MV-4-11 (cell line): Measurements from ENCODE around the gene ABCG2.
A peak's percentile ranks its signal among the peaks of the same experiment; 100 is the strongest.

Experiments
- DNase-seq: peaks from one replicate; lab custom pipeline; 2025; lab: John Stamatoyannopoulos, UW

The ABCG2 gene

DNA sequence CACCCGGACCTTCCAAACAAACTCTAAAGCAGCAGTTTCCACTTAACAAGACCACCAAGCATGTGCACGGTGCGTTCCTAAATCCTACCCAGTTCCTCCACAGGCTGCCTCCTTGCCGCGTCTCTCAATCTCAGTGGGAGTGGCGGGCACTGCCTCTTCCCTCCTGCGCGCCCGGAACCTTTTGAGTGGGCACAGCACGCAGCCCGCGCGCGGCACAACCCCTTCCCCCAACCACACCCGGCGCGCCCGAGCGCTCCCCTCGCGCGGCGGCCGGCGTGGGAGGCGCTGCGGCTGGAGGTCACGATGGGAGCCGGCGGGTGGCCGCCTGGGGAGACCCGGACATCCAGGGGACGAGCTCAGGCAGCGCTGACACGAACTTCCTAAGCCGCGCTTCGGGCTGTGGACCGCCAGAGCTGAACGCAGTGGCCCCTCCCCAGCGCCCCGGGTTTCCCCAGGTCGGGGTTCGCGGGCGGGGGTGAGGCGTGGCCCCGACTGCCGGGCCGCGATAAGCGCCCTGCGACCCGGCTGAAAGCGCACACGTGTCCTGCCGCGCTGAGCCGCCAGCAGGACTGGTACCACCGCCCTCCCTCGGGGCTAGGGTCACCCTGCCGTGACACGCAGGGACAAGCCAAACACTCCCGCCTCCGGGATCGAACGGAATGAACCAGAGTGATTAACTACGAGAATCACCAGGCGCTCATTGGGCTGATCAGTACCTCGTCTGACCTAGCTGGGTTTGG lies at the start of gene ABCG2:
Gene ABCG2 (minus strand): TSS at position 151 of the 740 bp plus-strand sequence. CDS start 18,644 bp downstream, outside the sequence.
- DNase-seq: peak; percentile 14

DNA sequence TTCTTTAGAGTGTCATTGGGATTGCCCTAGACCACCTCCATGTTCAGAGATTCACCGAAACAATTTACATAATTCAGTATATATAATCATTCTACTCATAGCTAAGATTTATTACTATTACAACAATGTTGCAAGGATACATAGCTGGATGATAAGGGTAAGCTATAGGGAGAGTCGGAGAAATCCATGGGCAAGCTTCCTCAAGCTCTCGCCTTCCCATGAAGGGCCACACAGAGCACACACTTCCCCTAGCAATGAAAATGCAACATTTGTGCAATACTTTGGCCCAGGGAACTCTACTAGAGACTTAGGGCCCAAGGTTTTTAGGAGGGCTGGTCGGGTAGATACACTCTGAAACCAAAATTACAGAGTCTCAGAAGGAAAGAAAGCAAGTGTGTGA lies 49.7 kb upstream of the ABCG2 start:
- DNase-seq: no peak

- no peak for DNase-seq
Observed at GRCh38 chr4:88207171-88207570, 48.7 kb upstream of the ABCG2 start.

DNA sequence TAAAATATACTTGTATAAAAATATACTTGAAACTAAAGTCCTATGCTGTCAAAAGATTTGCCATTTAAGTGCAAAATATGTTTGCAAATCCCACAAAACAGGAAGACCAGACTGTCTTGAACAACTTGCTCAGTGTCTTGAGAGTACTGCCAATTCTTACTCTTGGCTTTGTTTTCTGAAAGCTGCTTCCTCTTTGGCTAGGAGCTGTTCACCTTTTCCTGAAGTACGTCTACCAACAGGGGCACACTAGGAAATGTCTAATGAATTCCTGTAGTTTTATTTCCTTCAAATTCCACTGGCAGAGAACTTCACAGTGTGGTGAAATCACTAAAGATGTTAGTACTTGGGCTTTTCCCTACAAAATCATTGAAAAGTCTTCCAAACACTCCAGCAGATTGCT lies 46.4 kb upstream of the ABCG2 start:
- DNase-seq: no peak

DNA sequence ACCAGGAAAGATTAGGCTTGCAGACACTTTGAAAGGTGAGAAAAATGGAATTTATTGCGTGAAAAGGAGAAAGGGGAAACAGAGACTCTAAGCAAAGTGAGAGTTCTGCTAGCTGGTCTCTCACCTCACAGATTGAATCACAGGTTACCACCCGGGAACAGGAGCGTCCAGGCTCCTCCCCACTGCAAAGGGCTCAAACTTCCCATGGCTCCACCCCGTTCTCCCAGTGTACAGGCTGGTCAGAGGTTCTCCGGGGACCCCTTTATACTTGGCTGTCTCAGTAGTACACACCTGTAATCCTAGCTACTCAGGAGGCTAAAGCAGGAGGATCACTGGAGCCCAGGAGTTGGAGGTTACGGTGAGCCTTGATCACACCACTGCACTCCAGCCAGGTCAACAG lies 44.0 kb upstream of the ABCG2 start:
- DNase-seq: no peak

DNA sequence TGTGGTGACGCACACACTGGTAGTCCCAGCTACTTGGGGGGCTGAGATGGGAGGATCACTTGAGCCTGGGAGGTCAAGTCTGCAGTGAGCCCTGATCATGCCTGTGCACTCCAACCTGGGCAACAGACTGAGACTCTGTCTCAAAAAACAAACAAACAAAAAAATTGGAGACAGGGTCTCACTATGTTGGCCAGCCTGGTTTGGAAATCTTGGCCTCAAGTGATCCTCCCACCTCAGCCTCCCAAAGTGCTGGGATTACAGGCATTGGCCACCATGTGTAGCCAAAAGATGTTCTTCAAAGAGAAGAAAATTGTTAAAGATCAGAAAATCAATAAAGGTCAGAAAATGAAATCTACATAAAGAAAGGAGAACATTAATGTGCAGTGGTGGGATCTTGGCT lies 41.7 kb upstream of the ABCG2 start:
- no peak for DNase-seq

DNA sequence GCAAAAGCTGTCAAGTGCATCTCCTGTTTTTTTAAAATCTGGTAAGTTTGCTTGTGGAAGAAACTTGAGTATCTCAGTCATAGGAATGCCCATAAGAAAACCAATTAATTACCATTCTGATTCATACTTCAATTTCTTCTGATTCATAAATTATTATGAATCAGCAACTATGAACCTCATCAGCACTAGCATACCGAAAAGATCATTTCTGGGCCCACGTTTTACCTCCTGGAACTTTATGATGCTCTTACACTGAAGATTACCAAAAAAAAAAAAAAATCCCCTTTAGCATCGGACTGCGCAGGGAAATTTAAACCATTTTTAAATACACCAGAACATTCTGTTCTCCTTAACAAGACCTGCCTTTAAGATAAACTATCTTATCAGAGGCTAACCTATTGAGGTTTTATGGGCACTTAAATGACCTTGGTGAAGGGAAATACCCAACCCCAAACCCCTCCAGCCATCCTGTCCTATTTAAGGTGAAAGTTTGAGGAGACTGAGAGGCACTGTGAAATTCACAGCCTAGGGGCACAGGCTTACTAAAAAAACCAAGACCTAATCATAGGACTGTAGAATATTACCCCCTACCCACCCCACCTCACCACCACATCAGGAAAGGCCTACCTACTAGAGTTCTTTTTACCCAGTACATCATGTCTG lies 38.2 kb upstream of the ABCG2 start:
- DNase-seq: no peak

GRCh38 chr4:88196013-88196365 lies 37.5 kb upstream of the ABCG2 start:
- no peak for DNase-seq

- no peak for DNase-seq
Observed at GRCh38 chr4:88195328-88196012, 37.0 kb upstream of the ABCG2 start.

- DNase-seq: no peak
Observed at GRCh38 chr4:88191404-88191803, 33.0 kb upstream of the ABCG2 start.

- no peak for DNase-seq
Observed at GRCh38 chr4:88189881-88190585, 31.6 kb upstream of the ABCG2 start.

- DNase-seq: no peak
Observed at GRCh38 chr4:88189418-88189738, 30.9 kb upstream of the ABCG2 start.

DNA sequence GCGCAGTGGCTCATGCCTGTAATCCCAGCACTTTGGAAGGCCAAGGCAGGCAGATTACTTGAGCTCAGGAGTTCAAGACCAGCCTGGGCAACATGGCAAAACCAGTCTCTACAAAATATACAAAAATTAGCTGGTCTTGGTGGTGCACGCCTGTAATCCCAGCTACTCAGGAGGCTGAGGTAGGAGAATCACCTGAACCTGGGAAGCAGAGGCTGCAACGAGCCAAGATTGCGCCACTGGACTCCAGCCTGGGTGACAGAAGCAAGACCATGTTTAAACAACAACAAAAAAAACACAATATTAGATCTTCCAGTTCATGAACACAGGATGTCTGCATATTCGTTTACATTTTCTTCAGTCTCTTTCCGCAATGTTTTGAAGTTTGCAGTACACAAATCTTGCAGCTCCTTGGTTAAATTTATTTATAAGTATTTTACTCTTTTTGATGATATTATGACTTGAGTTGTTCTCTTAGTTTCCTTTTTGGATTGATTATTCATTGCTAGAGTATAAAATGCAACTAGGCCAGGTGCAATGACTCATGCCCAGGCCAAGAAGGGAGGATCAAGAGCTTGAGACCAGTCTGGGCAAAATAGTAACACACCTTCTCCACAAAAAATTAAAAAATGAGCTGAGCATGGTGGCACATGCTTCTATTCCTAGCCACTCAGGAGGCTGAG lies 30.4 kb upstream of the ABCG2 start:
- no peak for DNase-seq

GRCh38 chr4:88187766-88188165 lies 29.3 kb upstream of the ABCG2 start:
- DNase-seq: no peak

GRCh38 chr4:88185906-88186305 lies 27.5 kb upstream of the ABCG2 start:
- no peak for DNase-seq

- DNase-seq: no peak
Observed at GRCh38 chr4:88179261-88179660, 20.8 kb upstream of the ABCG2 start.

DNA sequence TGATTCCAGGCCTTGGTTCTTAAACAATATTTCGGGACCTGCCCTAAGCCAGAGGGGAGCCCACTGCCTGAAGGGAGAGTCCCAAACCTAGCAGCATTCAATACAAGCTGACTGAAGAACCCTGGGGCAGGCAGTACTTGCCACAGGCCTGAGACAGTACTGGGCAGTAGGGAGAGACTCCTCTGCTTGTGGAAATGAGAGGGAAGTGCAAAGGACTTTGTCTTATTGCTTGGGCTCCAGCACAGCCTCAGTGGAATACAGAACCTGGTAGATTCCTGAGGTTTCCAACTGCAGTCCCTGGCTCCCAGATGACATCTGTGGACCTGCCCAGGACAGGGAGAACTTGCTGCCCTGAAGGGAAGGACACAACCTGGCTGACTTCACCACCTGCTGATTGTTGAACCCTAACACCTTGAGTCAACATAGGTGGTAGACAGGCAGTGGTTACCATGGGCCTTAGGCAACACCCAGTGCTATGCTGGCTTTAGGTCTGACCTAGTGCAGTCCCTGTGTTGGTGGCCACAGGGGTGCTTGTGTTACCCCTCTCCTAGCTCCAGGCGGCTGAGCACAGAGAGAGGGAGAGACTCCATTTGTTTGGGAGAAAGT lies 20.3 kb upstream of the ABCG2 start:
- DNase-seq: no peak

GRCh38 chr4:88177983-88178625 lies 19.7 kb upstream of the ABCG2 start:
- DNase-seq: peak; percentile 91

DNA sequence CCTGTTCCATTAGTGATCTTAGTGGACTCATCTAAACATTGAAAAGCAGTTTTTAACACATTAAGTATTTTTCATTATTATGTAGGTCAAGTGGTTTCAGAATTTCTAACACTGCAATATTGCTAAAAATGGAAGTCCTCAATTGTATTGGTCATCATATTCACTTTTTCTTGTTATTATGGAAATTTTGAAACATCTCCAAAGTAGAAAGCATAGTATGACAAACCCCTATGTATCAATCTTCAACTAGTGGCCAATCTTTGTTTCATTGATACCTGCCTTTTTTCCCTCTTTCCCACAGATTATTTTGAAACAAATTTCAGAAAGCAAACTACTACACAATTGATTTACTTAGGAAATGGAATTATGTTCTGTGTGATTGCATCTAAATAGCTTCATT lies 14.5 kb upstream of the ABCG2 start:
- no peak for DNase-seq

GRCh38 chr4:88171206-88171605 lies 12.8 kb upstream of the ABCG2 start:
- DNase-seq: no peak

DNA sequence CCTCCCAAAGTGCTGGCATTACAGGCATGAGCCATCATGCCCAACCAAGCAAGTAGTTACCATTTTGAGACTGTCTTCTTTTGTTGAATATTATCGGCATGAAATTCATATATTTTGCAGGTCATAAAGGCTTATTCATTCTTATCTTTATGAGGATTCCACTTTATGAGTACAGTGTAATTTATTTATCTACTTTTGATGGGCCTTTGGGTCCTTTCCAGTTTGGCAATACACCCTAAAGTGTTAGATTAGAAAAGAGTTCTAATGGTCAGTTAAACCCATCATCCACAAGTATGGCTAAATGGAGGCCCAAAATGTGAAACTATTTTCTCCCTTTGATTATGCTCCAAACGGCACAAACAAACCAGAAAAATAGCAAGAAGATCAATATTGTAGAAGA lies 10.9 kb upstream of the ABCG2 start:
- DNase-seq: no peak
